Progenitor cell of endocrine pancreas (in vitro differentiated cells): ENCODE results near the gene CLCN6. TPM values are rescaled to one million over a fixed set of nuclear protein-coding genes. Genes with fewer than 3 reads are reported as not detected.

Experiments
- DNase-seq: peaks from one replicate; pipeline ENCODE4 v3.0.0; 2021; ENCODE audit warnings: low spot score; ENCODE audit not compliant: unreplicated experiment
- H3K27ac Mint-ChIP-seq: 2 replicates; pipeline ENCODE4 v1.8.0; 2021; ENCODE audit warnings: mild to moderate bottlenecking, moderate library complexity, mixed read lengths
- H3K27me3 Mint-ChIP-seq: 2 replicates; pipeline ENCODE4 v1.8.0; 2021; ENCODE audit warnings: mixed read lengths
- H3K36me3 Mint-ChIP-seq: 2 replicates; pipeline ENCODE4 v1.8.0; 2022; ENCODE audit warnings: mixed read lengths; ENCODE audit not compliant: insufficient read depth
- H3K4me1 Mint-ChIP-seq: 2 replicates; pipeline ENCODE4 v1.8.0; 2021; ENCODE audit warnings: low read depth, mixed read lengths
- H3K4me3 Mint-ChIP-seq: 2 replicates; pipeline ENCODE4 v1.8.0; 2021; ENCODE audit warnings: low read depth, mild to moderate bottlenecking, moderate library complexity, mixed read lengths
- H3K9me3 Mint-ChIP-seq: 2 replicates; pipeline ENCODE4 v1.8.0; 2021; ENCODE audit warnings: low read depth, mixed read lengths
- total RNA-seq: library from RNA; stranded (reverse); gene quantifications from 2 replicates; pipeline ENCODE4 v1.2.1, GENCODE V29; 2021
- TF ChIP-seq, protein P1 (sequence below): fragments of 200-600 bp; sonication (generic); IDR thresholded peaks from one replicate; pipeline ENCODE4 v1.5.0; 2021; ENCODE audit warnings: antibody characterized with exemption, mild to moderate bottlenecking; ENCODE audit not compliant: unreplicated experiment

Gene CLCN6
- total RNA-seq, 1 donor from 2014 or later: 44.3 TPM

DNA sequence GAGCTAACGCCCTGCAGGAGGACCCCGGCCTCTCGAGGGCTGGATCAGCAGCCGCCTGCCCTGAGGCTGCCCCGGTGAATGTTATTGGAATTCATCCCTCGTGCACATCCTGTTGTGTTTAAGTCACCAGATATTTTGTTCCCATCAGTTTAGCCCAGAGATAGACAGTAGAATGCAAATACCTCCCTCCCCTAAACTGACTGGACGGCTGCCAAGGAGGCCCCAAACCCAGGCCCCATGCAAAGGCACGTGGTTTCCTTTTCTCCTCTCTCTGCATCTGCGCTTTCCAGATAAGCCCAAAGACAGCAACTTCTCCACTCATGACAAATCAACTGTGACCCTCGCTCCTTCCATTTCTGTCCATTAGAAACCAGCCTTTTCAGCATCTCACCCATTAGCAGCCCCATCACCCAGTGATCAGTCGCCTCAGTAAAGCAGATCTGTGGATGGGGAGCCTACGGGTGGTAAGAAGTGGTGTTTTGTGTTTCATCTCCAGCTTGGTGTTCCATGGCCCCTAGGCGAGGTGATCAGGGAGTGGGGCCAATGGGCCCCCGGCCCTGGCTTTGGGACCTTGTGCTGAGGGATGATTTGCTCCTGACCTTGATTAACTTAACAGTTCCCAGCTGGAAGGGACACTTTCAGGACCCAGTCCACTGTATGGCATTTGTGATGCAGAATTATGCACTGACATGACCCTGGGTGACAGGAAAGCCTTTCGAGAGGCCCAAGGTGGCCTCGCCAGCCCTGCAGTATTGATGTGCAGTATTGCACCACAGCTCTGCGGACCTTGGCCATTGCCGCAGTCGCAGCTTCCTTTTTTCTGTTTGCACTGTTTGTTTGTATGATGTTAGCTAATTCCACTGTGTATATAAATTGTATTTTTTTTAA lies 36.4 kb downstream of the CLCN6 start:
- no peaks in the 10 kb centered on the region for H3K4me1 Mint-ChIP-seq
- H3K27ac Mint-ChIP-seq: no peak overlapping the region
- H3K4me3 Mint-ChIP-seq: no peak overlapping the region
- no peaks in the 10 kb centered on the region for H3K27me3 Mint-ChIP-seq
- TF ChIP-seq, protein P1, sequence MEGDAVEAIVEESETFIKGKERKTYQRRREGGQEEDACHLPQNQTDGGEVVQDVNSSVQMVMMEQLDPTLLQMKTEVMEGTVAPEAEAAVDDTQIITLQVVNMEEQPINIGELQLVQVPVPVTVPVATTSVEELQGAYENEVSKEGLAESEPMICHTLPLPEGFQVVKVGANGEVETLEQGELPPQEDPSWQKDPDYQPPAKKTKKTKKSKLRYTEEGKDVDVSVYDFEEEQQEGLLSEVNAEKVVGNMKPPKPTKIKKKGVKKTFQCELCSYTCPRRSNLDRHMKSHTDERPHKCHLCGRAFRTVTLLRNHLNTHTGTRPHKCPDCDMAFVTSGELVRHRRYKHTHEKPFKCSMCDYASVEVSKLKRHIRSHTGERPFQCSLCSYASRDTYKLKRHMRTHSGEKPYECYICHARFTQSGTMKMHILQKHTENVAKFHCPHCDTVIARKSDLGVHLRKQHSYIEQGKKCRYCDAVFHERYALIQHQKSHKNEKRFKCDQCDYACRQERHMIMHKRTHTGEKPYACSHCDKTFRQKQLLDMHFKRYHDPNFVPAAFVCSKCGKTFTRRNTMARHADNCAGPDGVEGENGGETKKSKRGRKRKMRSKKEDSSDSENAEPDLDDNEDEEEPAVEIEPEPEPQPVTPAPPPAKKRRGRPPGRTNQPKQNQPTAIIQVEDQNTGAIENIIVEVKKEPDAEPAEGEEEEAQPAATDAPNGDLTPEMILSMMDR: no peak
- DNase-seq: no peak
- peaks cover 26% of the 10 kb centered on the region for H3K36me3 Mint-ChIP-seq
- no peaks in the 10 kb centered on the region for H3K9me3 Mint-ChIP-seq

DNA sequence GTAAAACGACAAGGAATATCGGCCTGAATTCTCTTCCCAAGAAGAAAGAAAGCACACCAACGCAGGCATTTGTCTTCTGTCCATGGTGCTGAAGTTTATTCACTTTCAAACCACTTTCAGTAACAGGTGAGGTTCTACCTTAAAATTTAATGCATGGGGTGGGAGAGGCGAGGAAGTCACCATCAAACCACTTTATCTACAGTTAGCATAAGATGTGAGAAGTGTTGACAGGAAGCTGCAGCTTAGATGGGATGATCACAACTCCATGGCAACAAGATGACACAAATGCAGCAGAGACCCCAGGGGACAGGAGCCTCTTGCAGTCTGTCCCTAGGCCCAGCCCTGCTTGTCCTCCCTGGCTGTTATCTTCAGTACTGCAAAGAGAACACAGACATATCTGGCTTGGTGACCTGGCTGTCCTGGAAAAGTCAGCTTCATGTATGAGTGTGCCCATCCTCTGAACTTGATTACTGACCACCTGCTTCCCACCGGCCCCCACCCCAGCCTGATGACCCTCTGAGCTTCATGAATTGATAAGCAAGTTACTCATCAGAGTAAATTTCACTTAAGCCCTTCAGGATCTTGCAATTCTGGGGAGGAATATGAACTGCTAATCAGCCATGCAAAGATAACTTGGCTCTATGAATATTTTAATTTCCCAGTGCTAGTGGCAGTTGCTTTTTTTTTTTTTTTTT lies 39.8 kb downstream of the CLCN6 start:
- no peaks in the 10 kb centered on the region for H3K4me1 Mint-ChIP-seq
- no peak overlapping the region for H3K4me3 Mint-ChIP-seq

DNA sequence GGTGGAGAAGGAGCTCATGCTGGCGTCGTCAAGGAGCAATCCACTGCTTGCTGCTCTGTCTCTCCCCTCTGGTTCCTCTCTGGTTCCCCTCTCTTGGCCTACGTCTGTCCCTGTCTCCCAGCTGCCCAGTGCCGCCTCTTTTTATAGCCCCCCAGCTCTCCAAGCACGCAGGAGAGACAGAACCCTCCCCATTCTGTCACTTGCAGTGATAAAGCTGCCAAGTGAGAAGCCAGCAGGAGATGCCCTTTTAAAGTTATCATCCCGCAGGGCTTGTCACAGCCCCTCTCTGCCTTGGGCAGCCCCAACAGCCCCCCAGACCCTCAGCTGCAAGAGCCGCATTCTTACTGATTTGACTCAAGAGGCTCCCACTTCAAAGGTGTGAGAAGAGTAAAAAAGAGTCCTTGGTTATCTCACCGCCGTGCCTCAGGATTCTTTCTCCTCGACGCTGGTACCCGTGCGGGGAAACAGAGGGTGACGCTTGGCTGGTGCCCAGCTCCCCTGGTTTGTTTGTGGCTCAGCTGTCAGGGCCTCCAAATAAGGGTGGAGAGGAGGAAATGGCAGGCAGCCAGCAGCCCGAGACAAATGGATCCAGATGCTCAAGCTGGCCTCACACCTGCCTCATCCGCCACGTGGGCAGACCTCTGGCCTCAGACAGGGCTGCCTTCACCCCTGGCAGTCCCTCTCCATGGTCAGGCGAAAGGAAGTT lies 41.8 kb downstream of the CLCN6 start, which contains the start of gene NPPA:
Gene NPPA, minus strand, starts transcription at position 117 of the 706 bp plus-strand sequence. Its CDS starts 99 bp downstream, at position 18.
- DNase-seq: no peak
- TF ChIP-seq, protein P1: no peak
- Mint-ChIP-seq H3K27me3 (peaks cover under 1% of the 10 kb centered on the region), H3K4me1 (no peaks in the 10 kb centered on the region), H3K36me3 (peaks cover 12% of the 10 kb centered on the region), H3K27ac (no peak within 1 kb of the TSS), H3K4me3 (no peak within 1 kb of the TSS), H3K9me3 (no peaks in the 10 kb centered on the region)

More for the DNA sequence above, 39.8 kb downstream of the CLCN6 start:
- Mint-ChIP-seq H3K9me3 (no peaks in the 10 kb centered on the region), H3K27ac (no peak overlapping the region), H3K36me3 (peaks cover 20% of the 10 kb centered on the region), H3K27me3 (no peaks in the 10 kb centered on the region)
- TF ChIP-seq, protein P1: no peak
- no peak for DNase-seq

DNA sequence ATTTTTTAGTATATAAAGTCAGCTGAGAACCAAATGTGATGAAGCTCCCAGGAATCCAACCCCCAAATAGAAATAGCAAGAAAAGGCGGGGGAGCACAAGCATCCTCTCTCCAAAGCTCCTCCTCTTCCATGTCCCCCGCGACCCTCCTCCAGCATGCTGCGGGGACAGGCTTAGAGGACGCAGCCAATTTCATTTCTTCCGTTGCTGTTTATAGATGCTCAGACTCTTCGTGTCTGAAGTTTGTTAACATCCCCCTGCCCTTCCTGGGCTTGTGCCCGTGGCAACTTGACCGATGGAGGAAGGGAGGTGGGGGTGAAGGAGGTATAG lies 42.3 kb downstream of the CLCN6 start:
- Mint-ChIP-seq H3K4me1 (no peaks in the 10 kb centered on the region), H3K36me3 (peaks cover 11% of the 10 kb centered on the region), H3K27me3 (peaks cover 4% of the 10 kb centered on the region), H3K27ac (no peak overlapping the region), H3K9me3 (no peaks in the 10 kb centered on the region), H3K4me3 (no peak overlapping the region)
- TF ChIP-seq, protein P1: no peak
- DNase-seq: no peak

DNA sequence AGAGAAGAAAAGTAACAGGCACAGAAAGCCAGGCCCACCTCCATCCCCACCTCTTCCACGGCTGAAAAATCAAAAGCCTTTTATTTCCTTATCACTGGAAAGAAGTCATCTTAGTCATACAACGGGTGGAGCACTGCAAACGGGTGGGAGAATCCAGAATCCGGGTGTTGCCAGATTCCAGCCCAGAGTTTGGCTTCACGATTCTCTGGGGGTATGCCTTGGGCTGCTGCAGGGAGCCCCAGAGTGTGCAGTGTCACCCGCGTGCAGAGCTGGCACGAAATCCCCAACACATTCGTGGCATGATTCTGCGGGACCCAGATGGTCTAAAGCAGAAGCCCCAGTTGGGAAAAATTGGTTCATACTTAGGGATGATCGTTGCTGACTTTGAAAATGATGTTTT lies 44.2 kb downstream of the CLCN6 start:
- Mint-ChIP-seq H3K9me3 (no peaks in the 10 kb centered on the region), H3K36me3 (peaks cover 6% of the 10 kb centered on the region), H3K27me3 (peaks cover 8% of the 10 kb centered on the region), H3K4me1 (no peaks in the 10 kb centered on the region), H3K4me3 (no peak overlapping the region), H3K27ac (no peak overlapping the region)
- TF ChIP-seq, protein P1: no peak
- DNase-seq: no peak
